Activated naive CD8-positive, alpha-beta T cell treated with anti-CD3 and anti-CD28 coated beads, Interleukin-2, amount 10 ng/mL, durations not matched to agents 7 days and 5 days (primary cell): ENCODE results near the gene RPS6KA5. TPM values are rescaled to one million over a fixed set of nuclear protein-coding genes. Genes with fewer than 3 reads are reported as not detected.
A peak's percentile ranks its signal among the peaks of the same experiment; 100 is the strongest.

ENCODE experiments used
- ATAC-seq: fragments of 150-1000 bp; cut with Tn5 transposase; one replicate; pipeline ENCODE4 v1.10.0; 2021; ENCODE audit warnings: low read depth, moderate library complexity
- POLR2A ChIA-PET: fragments of 350-600 bp; sonication (Branson Sonifier 250); formaldehyde crosslinking; loops from one replicate; lab custom pipeline; 2021; ENCODE audit warnings: antibody characterized with exemption; lab: Charles Lee
- DNase-seq: peaks from one replicate; pipeline ENCODE4 v3.0.0; 2021
- H3K27ac Mint-ChIP-seq: one replicate; pipeline ENCODE4 v1.8.0; 2022; ENCODE audit warnings: mild to moderate bottlenecking, mixed read lengths
- H3K27me3 Mint-ChIP-seq: one replicate; pipeline ENCODE4 v1.8.0; 2022; ENCODE audit warnings: mild to moderate bottlenecking, moderate library complexity, mixed read lengths
- H3K36me3 Mint-ChIP-seq: one replicate; pipeline ENCODE4 v1.8.0; 2021; ENCODE audit warnings: mild to moderate bottlenecking, mixed read lengths
- H3K4me1 Mint-ChIP-seq: one replicate; pipeline ENCODE4 v1.8.0; 2021; ENCODE audit warnings: mixed read lengths
- H3K4me3 Mint-ChIP-seq: one replicate; pipeline ENCODE4 v1.8.0; 2022; ENCODE audit warnings: mild to moderate bottlenecking, moderate library complexity, mixed read lengths
- H3K9me3 Mint-ChIP-seq: one replicate; pipeline ENCODE4 v1.8.0; 2021; ENCODE audit warnings: mixed read lengths
- total RNA-seq, 2 experiments: library from RNA; stranded (reverse); gene quantifications; one replicate each; pipeline ENCODE4 v1.2.3, GENCODE V29; 2021

RPS6KA5 gene
- total RNA-seq, 2 experiments from 2014 or later = 45.3 to 48.1 TPM

DNA sequence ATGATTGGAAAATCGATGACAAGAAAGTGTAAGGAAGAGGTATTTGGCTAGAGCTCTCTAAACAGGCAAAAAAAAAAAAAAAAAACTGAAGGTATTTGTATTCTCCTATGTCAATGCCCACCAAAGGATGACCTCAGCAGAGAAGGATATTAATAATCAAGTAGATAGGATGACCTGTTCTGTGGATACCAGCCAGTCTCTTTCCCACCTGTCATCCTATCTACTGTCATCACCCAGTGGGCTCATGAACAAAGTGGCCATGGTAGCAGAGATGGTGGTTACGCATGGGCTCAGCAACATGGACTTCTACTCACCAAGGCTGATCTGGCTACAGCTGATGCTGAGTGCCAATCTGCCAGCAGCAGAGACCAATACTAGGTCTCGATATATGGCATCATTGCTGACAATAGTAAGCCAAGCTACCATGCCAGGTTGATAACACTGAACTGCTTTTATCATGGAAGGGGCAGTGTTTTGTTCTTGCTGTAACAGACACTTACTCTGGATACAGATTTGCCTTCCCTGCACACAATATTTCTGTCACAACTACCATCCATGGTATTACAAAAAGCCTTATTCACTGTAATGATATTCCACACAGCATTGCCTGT, 43.5 kb downstream of the RPS6KA5 start:
- Mint-ChIP-seq H3K4me1 (peaks cover 32% of the 10 kb centered on the region), H3K27ac (no peak overlapping the region), H3K27me3 (no peaks in the 10 kb centered on the region), H3K36me3 (peaks cover 30% of the 10 kb centered on the region), H3K4me3 (no peak overlapping the region), H3K9me3 (no peaks in the 10 kb centered on the region)
- DNase-seq (no peak), ATAC-seq (no peak)
- POLR2A ChIA-PET = no interaction called here

GRCh38 chr14:91015435-91015834, 45.0 kb downstream of the RPS6KA5 start:
- Mint-ChIP-seq H3K4me3 (no peak overlapping the region), H3K27ac (no peak overlapping the region), H3K9me3 (no peaks in the 10 kb centered on the region), H3K36me3 (peaks cover 31% of the 10 kb centered on the region), H3K27me3 (no peaks in the 10 kb centered on the region), H3K4me1 (peaks cover 29% of the 10 kb centered on the region)
- ATAC-seq = no peak
- no peak for DNase-seq
- POLR2A ChIA-PET = no interaction called here

DNA sequence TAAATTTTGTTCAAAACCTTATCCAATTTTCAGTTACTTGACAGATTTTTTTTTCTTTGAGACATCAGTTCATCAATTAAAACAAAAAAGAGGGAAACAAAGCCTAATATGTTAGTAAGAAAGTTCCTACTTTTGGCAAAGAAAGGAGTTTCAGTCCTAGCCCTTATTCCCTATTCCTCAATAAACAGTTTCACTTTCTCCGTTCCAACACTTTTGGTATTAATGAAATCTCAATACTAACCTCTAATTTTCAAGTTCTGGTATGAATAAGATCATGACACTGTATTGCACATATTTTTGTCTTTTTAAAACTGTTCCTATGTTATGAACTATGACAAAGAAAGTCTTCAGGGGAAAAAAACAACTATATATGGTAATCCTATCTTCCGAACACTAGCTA, 48.4 kb downstream of the RPS6KA5 start:
- Mint-ChIP-seq H3K36me3 (peaks cover 11% of the 10 kb centered on the region), H3K4me3 (no peak overlapping the region), H3K27ac (no peak overlapping the region), H3K4me1 (peaks cover 36% of the 10 kb centered on the region), H3K9me3 (no peaks in the 10 kb centered on the region), H3K27me3 (no peaks in the 10 kb centered on the region)
- no peak for DNase-seq
- no peak for ATAC-seq
- POLR2A ChIA-PET = interaction anchor here (1.0 kb wide), 1 partner anchor 11 kb away, joined by 3 read pairs; no protein-coding TSS in a partner anchor

GRCh38 chr14:91010153-91010533, 50.3 kb downstream of the RPS6KA5 start:
- POLR2A ChIA-PET = interaction anchor here (0.8 to 2.2 kb wide), 4 partner anchors 13 to 104 kb away, joined by 3 to 12 read pairs (median 4); partner anchors contain the start of gene DGLUCY
- peak overlapping the region; percentile 82 for H3K27ac Mint-ChIP-seq
- ATAC-seq (no peak), DNase-seq (no peak)
- H3K4me3 Mint-ChIP-seq = peak overlapping the region; percentile 43
- peaks cover 23% of the 10 kb centered on the region for H3K36me3 Mint-ChIP-seq
- peaks cover 37% of the 10 kb centered on the region for H3K4me1 Mint-ChIP-seq
- no peaks in the 10 kb centered on the region for H3K9me3 Mint-ChIP-seq
- H3K27me3 Mint-ChIP-seq = no peaks in the 10 kb centered on the region

GRCh38 chr14:91009501-91010152, 50.8 kb downstream of the RPS6KA5 start:
- POLR2A ChIA-PET = interaction anchor here (0.8 to 2.2 kb wide), 4 partner anchors 13 to 105 kb away, joined by 3 to 12 read pairs (median 4); partner anchors contain the start of gene DGLUCY
- Mint-ChIP-seq H3K4me3 (peak overlapping the region; percentile 65), H3K27ac (peak overlapping the region; percentile 82), H3K27me3 (no peaks in the 10 kb centered on the region), H3K4me1 (peaks cover 37% of the 10 kb centered on the region), H3K9me3 (no peaks in the 10 kb centered on the region), H3K36me3 (peaks cover 26% of the 10 kb centered on the region)
- ATAC-seq = peak; percentile 94
- DNase-seq = no peak

DNA sequence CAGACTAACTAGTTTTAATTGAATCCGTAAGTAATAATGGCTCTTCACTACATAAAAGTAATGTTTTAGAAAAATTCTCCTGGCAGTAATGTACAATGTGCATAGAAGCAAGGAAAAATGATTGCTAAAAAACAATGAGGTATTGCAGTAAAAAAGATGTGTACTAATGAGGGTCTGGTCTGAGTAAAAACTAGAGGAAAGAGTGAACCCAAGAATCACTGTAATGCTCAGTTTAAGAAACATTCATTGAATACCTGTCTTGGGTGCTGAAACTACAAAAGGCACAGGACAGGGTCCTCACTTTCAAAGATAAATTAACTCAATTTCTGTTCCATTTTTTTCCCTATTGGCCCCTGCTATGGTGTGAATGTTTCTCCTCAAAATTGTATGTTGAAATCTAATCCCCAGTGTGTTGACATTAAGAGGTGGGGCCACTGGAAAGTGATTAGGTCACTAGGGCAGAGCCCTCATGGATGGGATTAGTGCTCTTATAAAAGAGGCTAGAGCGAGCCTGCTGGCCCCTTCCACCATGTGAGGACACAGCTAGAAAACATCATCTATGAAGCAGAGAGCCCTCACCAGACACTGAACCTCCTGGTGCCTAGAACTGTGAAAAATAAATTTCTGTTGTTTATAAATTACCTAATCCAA, 51.6 kb downstream of the RPS6KA5 start:
- peak overlapping the region; percentile 65 for H3K4me3 Mint-ChIP-seq
- H3K27ac Mint-ChIP-seq = peak overlapping the region; percentile 82
- peaks cover 37% of the 10 kb centered on the region for H3K4me1 Mint-ChIP-seq
- H3K36me3 Mint-ChIP-seq = peaks cover 32% of the 10 kb centered on the region
- no peak for DNase-seq
- POLR2A ChIA-PET = interaction anchor here (0.9 to 2.2 kb wide), 4 partner anchors 14 to 105 kb away, joined by 3 to 12 read pairs (median 4); partner anchors contain the start of gene DGLUCY
- ATAC-seq = no peak
- no peaks in the 10 kb centered on the region for H3K27me3 Mint-ChIP-seq
- no peaks in the 10 kb centered on the region for H3K9me3 Mint-ChIP-seq

- Mint-ChIP-seq H3K27me3 (no peaks in the 10 kb centered on the region), H3K27ac (no peak overlapping the region), H3K4me3 (no peak overlapping the region), H3K4me1 (peaks cover 40% of the 10 kb centered on the region), H3K9me3 (no peaks in the 10 kb centered on the region), H3K36me3 (peaks cover 29% of the 10 kb centered on the region)
- DNase-seq (no peak), ATAC-seq (no peak)
- POLR2A ChIA-PET = interaction anchor here (0.6 kb wide), 1 partner anchor 109 kb away, joined by 3 read pairs; no protein-coding TSS in a partner anchor
Measured at GRCh38 chr14:91005716-91006115, 54.7 kb downstream of the RPS6KA5 start.

GRCh38 chr14:91004987-91005386, 55.5 kb downstream of the RPS6KA5 start:
- ATAC-seq = no peak
- POLR2A ChIA-PET = no interaction called here
- no peak for DNase-seq
- H3K36me3 Mint-ChIP-seq = peaks cover 28% of the 10 kb centered on the region
- H3K27ac Mint-ChIP-seq = no peak overlapping the region
- H3K9me3 Mint-ChIP-seq = no peaks in the 10 kb centered on the region
- peaks cover 33% of the 10 kb centered on the region for H3K4me1 Mint-ChIP-seq
- no peak overlapping the region for H3K4me3 Mint-ChIP-seq
- no peaks in the 10 kb centered on the region for H3K27me3 Mint-ChIP-seq

GRCh38 chr14:90999299-90999698, 61.1 kb downstream of the RPS6KA5 start:
- ATAC-seq = no peak
- Mint-ChIP-seq H3K4me1 (peaks cover 16% of the 10 kb centered on the region), H3K27me3 (no peaks in the 10 kb centered on the region), H3K36me3 (peaks cover 42% of the 10 kb centered on the region), H3K4me3 (no peak overlapping the region), H3K27ac (peak overlapping the region; percentile 31), H3K9me3 (no peaks in the 10 kb centered on the region)
- DNase-seq = no peak
- POLR2A ChIA-PET = no interaction called here

DNA sequence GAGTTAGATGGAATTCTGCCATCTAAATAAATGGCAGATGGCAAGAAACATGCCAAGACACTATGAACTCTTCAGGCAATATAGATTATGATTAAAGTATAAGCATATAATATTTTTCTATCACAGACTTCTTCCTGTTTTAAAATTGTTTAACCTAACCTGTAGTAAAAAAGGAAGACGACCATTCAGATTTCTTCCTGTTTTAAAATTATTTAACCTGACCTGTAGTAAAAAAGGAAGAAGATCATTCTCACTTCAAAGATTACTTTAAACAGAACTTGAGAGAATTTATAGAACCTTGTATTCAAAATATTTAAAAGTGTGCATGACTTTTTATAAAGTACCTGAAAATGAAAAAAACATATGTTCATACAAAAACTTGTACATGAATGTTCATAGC, 63.5 kb downstream of the RPS6KA5 start:
- POLR2A ChIA-PET = no interaction called here
- no peaks in the 10 kb centered on the region for H3K27me3 Mint-ChIP-seq
- H3K36me3 Mint-ChIP-seq = peaks cover 59% of the 10 kb centered on the region
- peaks cover 2% of the 10 kb centered on the region for H3K9me3 Mint-ChIP-seq
- no peak overlapping the region for H3K27ac Mint-ChIP-seq
- peaks cover 25% of the 10 kb centered on the region for H3K4me1 Mint-ChIP-seq
- ATAC-seq (no peak), DNase-seq (no peak)
- H3K4me3 Mint-ChIP-seq = no peak overlapping the region

- H3K27ac Mint-ChIP-seq = no peak overlapping the region
- POLR2A ChIA-PET = no interaction called here
Measured at GRCh38 chr14:90995785-90996184, 64.7 kb downstream of the RPS6KA5 start.

GRCh38 chr14:90993792-90994191, 66.6 kb downstream of the RPS6KA5 start:
- no peak for DNase-seq
- peaks cover 2% of the 10 kb centered on the region for H3K9me3 Mint-ChIP-seq
- no peak for ATAC-seq
- H3K27ac Mint-ChIP-seq = peak overlapping the region; percentile 69
- peaks cover 66% of the 10 kb centered on the region for H3K36me3 Mint-ChIP-seq
- no peaks in the 10 kb centered on the region for H3K27me3 Mint-ChIP-seq
- POLR2A ChIA-PET = interaction anchor here (1.0 kb wide), 1 partner anchor 15 kb away, joined by 4 read pairs; no protein-coding TSS in a partner anchor
- H3K4me3 Mint-ChIP-seq = no peak overlapping the region
- peaks cover 32% of the 10 kb centered on the region for H3K4me1 Mint-ChIP-seq

More at GRCh38 chr14:90995785-90996184, 64.7 kb downstream of the RPS6KA5 start:
- no peak for ATAC-seq
- Mint-ChIP-seq H3K4me1 (peaks cover 30% of the 10 kb centered on the region), H3K9me3 (peaks cover 2% of the 10 kb centered on the region), H3K36me3 (peaks cover 65% of the 10 kb centered on the region), H3K27me3 (no peaks in the 10 kb centered on the region), H3K4me3 (no peak overlapping the region)
- DNase-seq = no peak

- peak overlapping the region; percentile 45 for H3K4me3 Mint-ChIP-seq
- DNase-seq = no peak
- H3K27ac Mint-ChIP-seq = peak overlapping the region; percentile 65
- peaks cover 66% of the 10 kb centered on the region for H3K36me3 Mint-ChIP-seq
- no peak for ATAC-seq
- peaks cover 2% of the 10 kb centered on the region for H3K9me3 Mint-ChIP-seq
- POLR2A ChIA-PET = interaction anchor here (0.6 kb wide), 1 partner anchor 64 kb away, joined by 3 read pairs; no protein-coding TSS in a partner anchor
- no peaks in the 10 kb centered on the region for H3K27me3 Mint-ChIP-seq
- H3K4me1 Mint-ChIP-seq = peaks cover 30% of the 10 kb centered on the region
Measured at GRCh38 chr14:90991690-90992443, 68.6 kb downstream of the RPS6KA5 start.
